ENCODE measurements around the gene ACTN2. TPM values are rescaled to one million over a fixed set of nuclear protein-coding genes. Genes with fewer than 3 reads are reported as not detected.

The ACTN2 gene
- total RNA-seq, 4 donors from 2014 or later, result 0.06 to 0.20 TPM; not detected in 2

DNA sequence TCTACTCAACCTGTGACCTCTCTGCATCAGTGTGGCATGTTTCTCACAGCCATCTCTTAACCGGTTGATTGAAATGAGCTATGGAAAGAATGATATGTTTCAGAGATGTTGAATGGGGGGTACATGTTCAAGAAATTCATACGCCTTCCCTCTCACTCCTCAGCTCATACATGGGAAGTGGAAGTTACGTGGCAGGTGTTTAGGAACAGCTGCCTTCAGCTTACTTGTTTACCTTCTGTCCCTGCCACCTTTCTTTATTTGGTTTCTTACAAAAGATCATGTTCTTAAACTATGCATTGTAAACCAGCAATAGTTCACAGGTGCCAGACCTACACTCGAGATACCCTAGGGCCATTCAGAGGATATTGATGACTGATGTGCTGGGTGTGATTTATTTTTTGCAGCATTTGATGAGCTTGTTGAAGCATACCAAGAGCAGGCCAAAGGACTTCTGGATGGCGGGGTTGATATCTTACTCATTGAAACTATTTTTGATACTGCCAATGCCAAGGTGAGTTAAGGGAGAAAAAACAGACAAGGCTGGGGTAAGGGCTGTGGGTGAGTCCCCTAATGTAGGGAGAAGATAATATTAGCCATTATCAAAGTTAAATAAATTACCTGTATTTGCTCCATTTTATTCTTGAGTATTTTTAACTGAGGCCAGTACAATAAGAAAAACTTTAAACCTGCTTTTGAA is 126.2 kb downstream of the ACTN2 start:
- no peak for DNase-seq (ENCODE audit: low spot score in 2 of 2)
- no peak overlapping the region for H3K4me3 ChIP-seq (ENCODE audit: low read depth, poor library complexity, severe bottlenecking)
- TF ChIP-seq POLR2A (IDR thresholded peaks at IDR 0.05), result no peak
- TF ChIP-seq, protein P1, sequence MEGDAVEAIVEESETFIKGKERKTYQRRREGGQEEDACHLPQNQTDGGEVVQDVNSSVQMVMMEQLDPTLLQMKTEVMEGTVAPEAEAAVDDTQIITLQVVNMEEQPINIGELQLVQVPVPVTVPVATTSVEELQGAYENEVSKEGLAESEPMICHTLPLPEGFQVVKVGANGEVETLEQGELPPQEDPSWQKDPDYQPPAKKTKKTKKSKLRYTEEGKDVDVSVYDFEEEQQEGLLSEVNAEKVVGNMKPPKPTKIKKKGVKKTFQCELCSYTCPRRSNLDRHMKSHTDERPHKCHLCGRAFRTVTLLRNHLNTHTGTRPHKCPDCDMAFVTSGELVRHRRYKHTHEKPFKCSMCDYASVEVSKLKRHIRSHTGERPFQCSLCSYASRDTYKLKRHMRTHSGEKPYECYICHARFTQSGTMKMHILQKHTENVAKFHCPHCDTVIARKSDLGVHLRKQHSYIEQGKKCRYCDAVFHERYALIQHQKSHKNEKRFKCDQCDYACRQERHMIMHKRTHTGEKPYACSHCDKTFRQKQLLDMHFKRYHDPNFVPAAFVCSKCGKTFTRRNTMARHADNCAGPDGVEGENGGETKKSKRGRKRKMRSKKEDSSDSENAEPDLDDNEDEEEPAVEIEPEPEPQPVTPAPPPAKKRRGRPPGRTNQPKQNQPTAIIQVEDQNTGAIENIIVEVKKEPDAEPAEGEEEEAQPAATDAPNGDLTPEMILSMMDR (IDR thresholded peaks at IDR 0.05), result no peak
- intact Hi-C loops (cut with DNase I; ENCODE audit: low total_unique reads), result no loop called here
- 83 to 87% methylated on average over 5 of the region's 5 CpGs for WGBS, 2 donors

Other genes starting within 250 kb of the ACTN2 start
- gene LGALS8, start 162.5 kb upstream of the ACTN2 start, total RNA-seq, result 100 to 1,000 TPM in 1 of 4 donors, 10 to 100 TPM in 3; 80.2 to 138 (median 89.4) TPM
- gene HEATR1, start 82.0 kb upstream of the ACTN2 start, total RNA-seq, result 10 to 100 TPM; 12.7 to 18.3 (median 16.8) TPM
- 10 to 100 TPM; 16.3 to 34.0 (median 24.2) TPM for gene MTR, start 108.8 kb downstream of the ACTN2 start, total RNA-seq